Activated CD4-positive, alpha-beta T cell treated with anti-CD3 and anti-CD28 coated beads, Interleukin-2, Interleukin-6, amounts not matched to agents 100 ng/mL and 50 ng/mL, durations not matched to agents 16 hours and 8 hours (primary cell): Measurements from ENCODE around the gene TRO.

Experiments used
- DNase-seq: peaks from one replicate; pipeline ENCODE4 v3.0.0-alpha.2; 2020

TRO gene, protein sequence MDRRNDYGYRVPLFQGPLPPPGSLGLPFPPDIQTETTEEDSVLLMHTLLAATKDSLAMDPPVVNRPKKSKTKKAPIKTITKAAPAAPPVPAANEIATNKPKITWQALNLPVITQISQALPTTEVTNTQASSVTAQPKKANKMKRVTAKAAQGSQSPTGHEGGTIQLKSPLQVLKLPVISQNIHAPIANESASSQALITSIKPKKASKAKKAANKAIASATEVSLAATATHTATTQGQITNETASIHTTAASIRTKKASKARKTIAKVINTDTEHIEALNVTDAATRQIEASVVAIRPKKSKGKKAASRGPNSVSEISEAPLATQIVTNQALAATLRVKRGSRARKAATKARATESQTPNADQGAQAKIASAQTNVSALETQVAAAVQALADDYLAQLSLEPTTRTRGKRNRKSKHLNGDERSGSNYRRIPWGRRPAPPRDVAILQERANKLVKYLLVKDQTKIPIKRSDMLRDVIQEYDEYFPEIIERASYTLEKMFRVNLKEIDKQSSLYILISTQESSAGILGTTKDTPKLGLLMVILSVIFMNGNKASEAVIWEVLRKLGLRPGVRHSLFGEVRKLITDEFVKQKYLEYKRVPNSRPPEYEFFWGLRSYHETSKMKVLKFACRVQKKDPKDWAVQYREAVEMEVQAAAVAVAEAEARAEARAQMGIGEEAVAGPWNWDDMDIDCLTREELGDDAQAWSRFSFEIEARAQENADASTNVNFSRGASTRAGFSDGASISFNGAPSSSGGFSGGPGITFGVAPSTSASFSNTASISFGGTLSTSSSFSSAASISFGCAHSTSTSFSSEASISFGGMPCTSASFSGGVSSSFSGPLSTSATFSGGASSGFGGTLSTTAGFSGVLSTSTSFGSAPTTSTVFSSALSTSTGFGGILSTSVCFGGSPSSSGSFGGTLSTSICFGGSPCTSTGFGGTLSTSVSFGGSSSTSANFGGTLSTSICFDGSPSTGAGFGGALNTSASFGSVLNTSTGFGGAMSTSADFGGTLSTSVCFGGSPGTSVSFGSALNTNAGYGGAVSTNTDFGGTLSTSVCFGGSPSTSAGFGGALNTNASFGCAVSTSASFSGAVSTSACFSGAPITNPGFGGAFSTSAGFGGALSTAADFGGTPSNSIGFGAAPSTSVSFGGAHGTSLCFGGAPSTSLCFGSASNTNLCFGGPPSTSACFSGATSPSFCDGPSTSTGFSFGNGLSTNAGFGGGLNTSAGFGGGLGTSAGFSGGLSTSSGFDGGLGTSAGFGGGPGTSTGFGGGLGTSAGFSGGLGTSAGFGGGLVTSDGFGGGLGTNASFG (N-terminal part only)

GRCh38 chrX:54920610-54921426, at the start of gene TRO:
Gene TRO (plus strand): TSS chrX:54920824. CDS start chrX:54922247, 1,423 bp downstream.
- DNase-seq, result no peak

DNA sequence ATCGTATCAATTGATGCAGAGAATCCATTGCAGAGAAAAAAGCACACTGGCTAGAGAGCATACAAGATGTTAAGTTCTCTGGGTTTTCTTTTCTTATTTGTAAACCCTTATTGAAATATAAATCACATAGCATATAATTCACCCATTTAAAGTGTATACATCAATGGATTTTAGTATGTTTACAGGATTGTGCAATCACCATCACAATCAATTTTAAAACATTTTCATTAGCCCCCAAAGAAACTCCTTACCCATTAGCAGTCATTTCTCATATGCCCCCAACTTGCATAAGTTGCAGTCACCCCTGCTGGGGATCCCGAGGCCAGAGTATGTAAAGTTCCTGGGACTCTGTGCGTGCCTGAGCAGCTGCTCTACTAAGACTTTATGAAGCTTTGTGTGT, 34.9 kb upstream of the TRO start:
- no peak for DNase-seq

DNA sequence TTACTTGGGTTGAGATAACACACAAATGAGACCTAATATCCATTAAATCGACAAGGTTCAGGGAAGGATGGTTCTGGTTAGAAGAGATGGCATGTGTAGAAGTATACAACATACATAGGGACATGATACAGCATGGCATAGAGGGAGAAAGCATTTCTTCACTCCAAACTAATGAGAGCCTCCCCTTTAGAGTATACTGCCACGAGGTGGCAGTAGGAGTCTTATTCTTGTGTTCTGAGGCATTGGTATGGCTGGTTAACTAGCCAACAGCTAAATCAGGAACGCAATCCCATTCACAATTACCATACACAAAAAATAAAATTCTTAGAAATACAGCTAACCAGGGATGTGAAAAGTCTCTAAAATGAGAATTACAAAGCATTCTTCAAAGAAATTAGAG, 29.1 kb upstream of the TRO start:
- DNase-seq, result peak; percentile 49

DNA sequence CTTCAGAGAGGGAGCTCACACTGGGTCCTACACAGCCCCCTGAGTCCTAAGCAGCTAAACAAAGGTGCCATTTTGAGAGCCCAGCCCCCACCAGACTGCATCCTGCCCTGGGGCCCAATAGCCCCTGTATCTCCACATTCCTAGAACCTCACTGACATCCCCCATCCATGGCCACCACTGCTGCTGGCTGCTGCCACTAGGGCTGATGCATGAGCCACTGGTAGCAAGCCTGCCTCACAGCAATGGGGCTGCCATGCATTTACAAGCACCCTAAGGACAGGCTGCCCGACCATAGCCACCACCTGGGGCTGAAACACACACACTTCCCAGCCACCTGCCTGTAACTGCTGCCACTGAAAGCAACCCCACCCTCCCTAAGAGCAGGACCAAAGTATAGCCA, 26.5 kb upstream of the TRO start:
- DNase-seq, result no peak

DNA sequence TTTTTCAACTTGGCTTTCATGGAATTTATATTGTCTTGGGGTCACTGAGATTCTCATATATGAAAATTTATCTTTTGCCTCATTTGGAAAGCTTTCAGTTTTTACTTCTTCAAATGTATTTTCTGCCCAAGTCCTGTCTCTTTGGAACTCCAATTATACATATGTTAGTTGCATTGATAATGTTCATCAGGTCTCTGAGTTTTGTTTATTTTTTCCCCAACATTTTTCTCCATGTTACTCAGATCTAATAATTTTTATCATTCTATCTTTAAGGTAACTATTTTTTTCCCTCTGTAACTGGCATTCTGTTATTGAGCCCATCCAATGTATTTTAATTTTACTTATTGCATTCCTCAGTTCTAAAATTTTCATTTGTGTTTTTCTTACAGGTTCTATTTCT, 10.7 kb upstream of the TRO start:
- no peak for DNase-seq

GRCh38 chrX:54921427-54922021, 900 bp downstream of the TRO start:
- peak; percentile 46 for DNase-seq

DNA sequence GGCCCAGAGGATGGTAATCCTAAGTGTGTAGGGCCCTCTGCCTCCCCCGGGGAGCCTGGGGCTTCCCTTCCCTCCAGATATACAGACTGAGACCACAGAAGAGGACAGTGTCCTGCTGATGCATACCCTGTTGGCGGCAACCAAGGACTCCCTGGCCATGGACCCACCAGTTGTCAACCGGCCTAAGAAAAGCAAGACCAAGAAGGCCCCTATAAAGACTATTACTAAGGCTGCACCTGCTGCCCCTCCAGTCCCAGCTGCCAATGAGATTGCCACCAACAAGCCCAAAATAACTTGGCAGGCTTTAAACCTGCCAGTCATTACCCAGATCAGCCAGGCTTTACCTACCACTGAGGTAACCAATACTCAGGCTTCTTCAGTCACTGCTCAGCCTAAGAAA, 1.9 kb downstream of the TRO start:
- DNase-seq, result no peak

DNA sequence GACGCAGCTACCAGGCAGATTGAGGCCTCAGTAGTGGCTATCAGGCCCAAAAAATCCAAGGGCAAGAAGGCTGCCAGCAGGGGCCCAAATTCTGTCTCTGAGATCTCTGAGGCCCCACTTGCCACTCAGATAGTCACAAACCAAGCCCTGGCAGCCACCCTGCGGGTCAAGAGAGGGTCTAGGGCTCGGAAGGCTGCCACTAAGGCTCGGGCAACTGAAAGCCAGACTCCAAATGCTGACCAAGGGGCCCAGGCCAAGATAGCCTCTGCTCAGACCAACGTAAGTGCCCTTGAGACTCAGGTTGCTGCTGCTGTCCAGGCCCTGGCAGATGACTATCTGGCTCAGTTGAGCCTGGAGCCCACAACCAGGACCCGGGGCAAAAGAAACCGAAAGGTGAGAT, 2.8 kb downstream of the TRO start:
- DNase-seq, result no peak

GRCh38 chrX:54926978-54927377, 6.4 kb downstream of the TRO start:
- no peak for DNase-seq

GRCh38 chrX:54928876-54929275, 8.3 kb downstream of the TRO start:
- DNase-seq, result no peak

GRCh38 chrX:54930291-54931049, 9.8 kb downstream of the TRO start:
- no peak for DNase-seq

GRCh38 chrX:54931107-54931506, 10.5 kb downstream of the TRO start:
- no peak for DNase-seq

- DNase-seq, result no peak
Observed at GRCh38 chrX:54933150-54933826, 12.7 kb downstream of the TRO start.

GRCh38 chrX:54934058-54934457, 13.4 kb downstream of the TRO start:
- no peak for DNase-seq

DNA sequence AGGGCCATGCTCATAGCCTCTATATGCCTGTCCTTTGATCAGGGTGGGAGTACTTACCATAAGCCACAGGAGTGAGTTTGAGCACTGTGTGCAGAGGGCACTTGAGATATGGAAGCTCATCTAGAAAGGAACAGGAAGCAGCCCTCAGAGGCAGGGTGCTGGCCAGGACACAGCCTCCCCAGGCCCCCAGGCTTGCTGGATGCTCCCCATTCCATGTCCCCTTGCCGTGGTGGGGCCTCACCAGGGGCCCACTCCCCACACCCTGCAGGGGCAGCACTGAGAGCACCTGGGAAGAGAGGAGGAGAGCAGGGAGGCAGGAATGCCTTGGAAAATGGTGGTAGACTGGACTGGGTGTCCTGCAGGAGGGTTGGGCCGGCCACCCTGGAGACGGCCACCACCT, 14.3 kb downstream of the TRO start:
- no peak for DNase-seq

DNA sequence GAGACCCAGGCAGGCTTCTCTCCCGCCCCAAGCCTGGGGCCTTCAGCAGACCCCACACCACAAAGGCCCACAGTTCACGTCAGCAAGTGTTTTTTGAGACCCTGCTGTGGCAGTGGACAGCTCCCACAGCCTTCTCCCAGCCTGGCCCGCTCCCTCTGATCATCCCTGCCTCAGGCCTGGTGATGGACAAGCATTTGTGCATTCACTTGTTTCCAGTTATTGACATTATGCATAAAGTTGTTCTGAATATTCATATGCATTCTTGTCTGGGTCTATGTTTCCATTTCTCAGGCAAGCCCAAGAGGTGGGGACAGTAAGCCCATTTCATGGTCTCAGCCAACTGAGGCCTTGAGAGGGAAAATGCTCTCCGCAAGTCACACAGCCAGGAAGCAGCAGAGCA, 14.7 kb downstream of the TRO start:
- DNase-seq, result no peak

GRCh38 chrX:54937416-54937815, 16.8 kb downstream of the TRO start:
- no peak for DNase-seq

DNA sequence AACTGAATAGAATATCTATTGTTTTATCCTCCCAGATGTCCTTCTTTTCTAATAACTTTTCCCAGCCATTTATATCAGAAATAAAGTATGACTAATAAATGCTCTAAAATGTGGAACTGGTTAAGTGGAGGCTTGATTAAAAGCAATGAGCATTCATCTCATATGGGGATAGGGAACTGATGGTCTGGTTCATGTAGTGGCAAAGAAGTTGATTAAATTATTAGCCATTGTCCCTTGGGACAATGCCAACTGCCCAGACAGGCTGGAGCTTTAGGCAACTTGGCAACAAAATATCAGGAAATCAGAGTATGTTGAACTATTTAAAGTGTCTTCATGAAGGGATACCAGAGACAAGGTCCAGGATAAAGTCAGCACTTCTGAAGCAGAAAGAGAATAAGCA, 24.2 kb downstream of the TRO start:
- DNase-seq, result no peak

GRCh38 chrX:54945224-54945623, 24.6 kb downstream of the TRO start:
- no peak for DNase-seq

- no peak for DNase-seq
Observed at GRCh38 chrX:54950730-54951375, 30.2 kb downstream of the TRO start.
